GM21447 (cell line): ENCODE measurements around the gene MLIP.
"Not testable (repeated sequence)": the region's sequence is repeated elsewhere in the genome, so short reads cannot be mapped to it uniquely, and the experiment has no call there.

ENCODE experiments used
- ATAC-seq: cut with Tn5 transposase; IDR thresholded peaks from one replicate; pipeline ENCODE4 v1.9.1; 2021; ENCODE audit not compliant: unreplicated experiment

MLIP gene, protein sequence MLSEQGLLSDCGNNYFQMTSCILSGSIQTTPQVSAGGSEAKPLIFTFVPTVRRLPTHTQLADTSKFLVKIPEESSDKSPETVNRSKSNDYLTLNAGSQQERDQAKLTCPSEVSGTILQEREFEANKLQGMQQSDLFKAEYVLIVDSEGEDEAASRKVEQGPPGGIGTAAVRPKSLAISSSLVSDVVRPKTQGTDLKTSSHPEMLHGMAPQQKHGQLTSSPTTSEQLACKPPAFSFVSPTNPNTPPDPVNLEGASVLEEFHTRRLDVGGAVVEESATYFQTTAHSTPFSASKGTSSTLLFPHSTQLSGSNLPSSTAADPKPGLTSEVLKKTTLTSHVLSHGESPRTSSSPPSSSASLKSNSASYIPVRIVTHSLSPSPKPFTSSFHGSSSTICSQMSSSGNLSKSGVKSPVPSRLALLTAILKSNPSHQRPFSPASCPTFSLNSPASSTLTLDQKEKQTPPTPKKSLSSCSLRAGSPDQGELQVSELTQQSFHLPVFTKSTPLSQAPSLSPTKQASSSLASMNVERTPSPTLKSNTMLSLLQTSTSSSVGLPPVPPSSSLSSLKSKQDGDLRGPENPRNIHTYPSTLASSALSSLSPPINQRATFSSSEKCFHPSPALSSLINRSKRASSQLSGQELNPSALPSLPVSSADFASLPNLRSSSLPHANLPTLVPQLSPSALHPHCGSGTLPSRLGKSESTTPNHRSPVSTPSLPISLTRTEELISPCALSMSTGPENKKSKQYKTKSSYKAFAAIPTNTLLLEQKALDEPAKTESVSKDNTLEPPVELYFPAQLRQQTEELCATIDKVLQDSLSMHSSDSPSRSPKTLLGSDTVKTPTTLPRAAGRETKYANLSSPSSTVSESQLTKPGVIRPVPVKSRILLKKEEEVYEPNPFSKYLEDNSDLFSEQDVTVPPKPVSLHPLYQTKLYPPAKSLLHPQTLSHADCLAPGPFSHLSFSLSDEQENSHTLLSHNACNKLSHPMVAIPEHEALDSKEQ

DNA sequence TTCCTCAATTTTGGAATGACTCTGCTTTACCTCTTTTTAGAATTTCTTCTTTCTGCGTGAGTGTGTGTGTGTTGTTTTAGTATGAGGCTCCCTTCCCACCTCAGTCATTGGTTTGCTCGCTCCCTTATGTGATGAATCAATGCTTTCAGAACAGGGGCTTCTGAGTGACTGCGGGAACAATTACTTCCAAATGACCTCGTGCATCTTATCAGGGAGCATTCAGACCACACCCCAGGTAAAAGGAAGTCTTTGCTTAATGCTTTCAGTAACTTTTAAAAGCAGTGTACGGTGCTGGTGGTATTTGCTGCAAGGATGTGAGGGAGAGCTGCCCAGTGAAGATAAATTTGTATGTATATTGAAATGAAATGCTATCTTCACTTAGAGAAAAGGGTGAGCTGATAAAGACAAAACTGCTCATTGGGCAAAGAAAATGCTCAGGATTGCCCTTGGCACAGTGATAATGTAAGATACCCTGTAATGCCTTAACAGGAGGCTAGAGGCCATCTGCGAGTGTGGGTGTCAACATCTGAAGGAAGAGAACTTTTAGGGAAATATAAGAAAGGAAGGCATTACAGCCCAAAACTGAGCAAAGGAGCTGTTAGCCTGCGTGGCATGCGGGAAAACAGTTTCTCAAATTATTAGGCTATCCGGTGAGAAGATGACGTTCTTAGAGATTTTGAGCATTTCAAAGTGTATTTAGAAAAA lies at the start of gene MLIP:
TSS of gene MLIP (plus strand) at position 103 of the 705 bp plus-strand sequence. CDS start at position 140, 37 bp downstream.
- no peak for ATAC-seq

DNA sequence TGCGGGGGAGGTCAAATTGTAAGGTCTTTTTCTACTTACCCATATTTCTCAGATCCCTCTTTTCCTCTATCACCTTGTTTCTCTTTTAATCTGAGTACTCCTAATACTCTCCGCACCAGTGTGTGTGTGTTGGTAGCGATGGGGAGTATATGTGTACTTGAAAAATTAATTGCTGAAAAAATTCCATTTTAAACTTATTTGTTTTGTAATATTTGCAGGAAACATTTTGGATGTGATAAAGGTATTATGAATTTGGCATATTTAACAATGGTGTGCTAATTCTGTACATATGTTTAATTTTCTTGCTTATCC lies 48.1 kb upstream of the MLIP start:
- no peak for ATAC-seq

DNA sequence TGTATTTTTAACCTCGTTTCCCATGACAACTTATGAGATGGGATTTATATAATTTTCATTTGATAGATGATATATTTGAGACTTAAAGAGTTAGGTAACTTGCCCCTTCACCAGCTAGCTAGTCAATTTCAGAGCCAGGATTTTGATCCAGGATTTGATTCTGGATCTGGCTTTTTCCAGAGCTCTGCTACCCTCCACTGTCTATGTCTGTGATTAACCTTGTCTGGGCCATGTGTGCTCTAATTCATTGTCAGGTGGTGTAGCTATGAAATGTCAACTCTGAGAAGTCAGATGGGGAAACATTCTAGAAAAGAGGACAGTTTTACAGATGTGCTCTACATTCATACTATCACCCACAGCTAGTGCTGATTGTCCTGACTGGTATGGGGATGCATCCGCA lies 42.5 kb upstream of the MLIP start:
- no peak for ATAC-seq

DNA sequence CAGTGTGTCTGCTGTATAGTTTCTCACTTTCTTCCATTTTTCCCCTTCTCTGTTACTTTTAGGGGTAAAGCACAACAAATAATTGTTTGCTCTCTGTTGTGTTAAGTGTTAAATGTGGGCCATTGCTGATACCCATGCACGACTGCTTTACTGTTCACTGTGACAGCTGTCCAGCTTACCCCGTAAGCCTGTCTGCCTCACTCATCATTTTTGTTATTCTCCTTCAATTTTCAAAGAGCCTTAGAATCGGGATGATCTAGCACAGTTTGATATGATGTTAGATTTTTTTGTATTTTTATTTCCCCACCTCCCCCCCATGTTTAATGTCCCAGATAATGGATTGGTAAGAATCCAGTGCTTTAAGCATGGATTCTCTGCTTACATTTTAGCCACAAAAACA lies 41.2 kb upstream of the MLIP start:
- ATAC-seq, result no peak

DNA sequence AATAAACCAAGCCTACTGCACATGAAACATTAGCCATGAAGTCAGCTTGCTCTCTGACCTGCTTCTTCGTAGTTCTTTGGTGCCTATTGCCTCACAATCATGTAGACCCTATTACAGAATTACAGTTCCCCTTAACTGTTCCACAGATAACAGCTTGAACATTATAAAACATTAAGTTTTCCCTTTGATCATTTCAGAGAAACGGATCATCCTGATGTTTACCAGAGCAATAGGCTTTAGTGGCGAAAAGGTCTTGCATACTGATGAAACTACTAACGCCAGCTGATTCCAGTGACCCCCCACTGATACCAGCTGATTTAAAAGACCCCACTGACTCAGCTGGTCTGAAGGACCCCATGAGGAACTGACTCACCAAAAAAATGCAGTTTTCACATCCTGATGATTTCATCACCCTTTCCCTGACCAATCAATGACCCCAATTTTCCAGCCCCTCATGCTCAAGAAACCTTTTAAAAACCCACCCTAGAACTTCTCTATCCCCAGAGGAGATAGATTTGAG lies 39.4 kb upstream of the MLIP start:
- ATAC-seq, result no peak

DNA sequence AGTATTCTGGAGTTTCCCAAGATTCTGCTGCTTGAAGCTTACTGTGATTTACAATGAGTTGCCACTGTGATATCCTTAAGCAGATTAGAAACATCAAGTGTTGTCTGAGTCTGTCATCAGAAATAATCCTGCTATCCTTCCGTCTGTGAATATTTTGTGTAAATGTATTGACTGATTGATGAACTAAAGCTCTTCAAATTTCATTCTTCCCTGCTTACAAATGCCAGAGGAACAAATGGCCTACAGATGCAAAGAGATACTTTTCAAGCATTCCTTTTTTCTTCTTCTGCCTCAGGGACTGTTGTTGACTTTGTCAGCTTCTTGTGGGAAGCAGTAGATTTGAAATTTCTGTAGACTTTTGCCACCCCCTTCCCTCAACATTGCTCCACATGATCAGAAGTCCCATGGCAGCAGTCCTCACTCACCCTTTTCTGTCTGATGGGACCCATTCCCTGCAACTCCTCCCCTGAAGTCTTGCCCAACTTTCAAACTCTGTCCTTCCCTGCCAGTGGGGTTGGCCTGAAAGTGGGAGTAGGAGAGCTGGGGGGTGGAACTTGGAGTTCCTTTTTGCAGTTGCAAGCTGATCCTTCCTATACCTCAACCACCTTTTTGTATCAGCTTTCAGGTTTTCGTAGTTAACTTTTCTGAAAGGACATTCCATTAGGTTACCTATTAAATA lies 38.5 kb upstream of the MLIP start:
- no peak for ATAC-seq

DNA sequence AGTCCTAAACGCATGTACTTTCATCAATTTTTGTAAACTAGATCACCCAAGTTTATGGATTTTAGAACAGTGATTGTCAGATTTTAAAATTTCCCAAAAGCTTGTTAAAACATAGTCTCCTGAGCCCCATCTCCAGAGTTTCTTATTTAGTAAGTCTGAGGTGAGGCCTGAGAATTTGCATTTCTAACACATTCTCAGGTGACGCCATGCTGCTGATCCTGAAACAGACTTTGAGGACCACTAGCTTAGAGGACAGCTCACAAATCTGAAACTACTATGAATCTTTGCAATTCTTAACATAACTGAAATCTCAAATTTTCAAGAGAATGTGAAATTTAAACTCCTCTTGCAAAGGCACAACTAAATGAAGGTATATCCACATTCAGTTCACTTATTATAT lies 37.8 kb upstream of the MLIP start:
- ATAC-seq, result no peak

DNA sequence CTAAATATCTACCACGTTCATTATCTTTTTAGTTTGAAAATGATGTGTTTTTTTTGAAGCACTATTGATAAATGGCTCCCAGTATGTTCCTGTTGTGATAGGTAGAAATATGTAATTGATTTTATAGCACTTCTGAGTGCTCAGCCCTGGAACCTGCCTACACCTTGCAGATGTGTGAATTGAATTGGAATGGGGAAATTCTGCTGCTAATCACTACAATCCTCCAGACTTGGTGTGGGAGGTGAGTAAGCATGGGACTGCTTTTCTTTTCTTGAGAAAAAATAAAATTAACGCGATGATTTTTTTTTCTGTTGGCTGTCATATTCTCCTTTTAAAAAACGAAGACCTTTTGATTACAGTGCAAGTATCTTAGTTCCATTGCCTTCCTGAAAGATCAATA lies 37.1 kb upstream of the MLIP start:
- ATAC-seq, result no peak

DNA sequence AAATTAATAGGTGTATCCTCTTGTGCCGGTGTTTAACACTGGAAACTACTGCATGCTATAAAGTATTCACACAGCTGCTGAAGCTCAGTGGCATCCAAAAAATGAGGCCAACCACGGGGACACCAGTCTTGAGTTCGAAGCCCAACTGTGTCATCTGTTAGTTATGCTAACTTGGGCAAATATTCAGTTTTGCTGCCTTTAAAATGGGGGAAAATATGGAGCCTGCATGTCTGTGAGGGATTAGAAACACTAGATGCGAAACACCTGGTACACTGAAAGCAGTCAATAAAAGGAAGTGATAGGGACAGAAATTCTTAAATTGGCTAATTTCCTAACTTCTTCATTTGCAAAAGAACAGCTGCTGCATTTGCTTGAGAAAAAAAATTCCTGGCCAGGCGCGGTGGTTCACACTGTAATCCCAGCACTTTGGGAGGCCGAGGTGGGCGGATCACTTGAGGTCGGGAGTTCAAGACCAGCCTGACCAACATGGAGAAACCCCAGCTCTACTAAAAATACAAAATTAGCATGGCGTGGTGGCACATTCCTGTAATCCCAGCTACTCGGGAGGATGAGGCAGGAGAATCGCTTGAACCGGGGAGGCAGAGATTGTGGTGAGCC lies 36.6 kb upstream of the MLIP start:
- no peak for ATAC-seq

DNA sequence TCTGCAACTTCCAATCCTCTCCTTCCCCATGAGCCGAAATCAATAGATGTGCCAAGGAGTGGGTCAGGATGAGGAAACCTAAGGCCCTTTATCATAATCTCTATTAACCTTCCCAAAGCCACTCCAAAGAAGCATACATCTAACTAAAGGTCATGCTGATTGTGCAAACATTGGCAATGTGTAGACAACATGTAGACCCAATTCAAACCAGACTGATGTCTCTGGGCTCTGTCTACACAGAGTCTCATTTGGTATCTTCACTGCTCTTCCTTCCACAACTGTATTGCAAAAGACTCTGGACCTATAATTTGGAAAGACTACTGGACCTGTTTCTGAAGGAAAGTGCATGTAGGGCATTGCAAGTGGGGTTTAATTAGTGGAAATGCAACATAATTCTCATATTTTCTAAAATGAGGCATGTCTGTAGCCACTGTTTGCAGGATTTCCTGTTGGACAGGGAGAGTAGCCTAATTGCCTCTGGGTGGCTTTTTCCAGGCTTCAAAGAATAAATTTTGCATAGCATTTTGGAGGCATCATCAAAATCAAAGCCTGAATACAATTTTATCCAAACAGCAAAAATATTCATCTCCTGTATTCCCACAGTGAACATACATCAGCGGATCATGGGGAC lies 35.0 kb upstream of the MLIP start:
- ATAC-seq, result no peak

DNA sequence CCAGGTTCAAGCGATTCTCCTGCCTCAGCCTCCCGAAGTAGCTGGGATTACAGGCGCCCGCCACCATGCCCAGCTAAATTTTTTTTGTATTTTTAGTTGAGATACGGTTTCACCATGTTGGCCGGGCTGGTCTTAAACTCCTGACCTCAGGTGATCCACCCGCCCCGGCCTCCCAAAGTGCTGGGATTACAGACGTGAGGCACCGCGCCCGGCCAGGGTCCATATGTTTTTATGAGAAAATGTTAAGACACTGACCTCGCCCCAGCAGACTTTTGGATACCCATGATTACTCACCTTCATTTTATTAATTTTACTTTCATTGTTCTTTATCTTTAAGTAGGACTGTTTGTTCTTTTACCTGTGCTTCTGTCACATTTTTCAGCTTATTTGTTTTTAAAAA lies 29.7 kb upstream of the MLIP start:
- ATAC-seq, result not testable (repeated sequence)

DNA sequence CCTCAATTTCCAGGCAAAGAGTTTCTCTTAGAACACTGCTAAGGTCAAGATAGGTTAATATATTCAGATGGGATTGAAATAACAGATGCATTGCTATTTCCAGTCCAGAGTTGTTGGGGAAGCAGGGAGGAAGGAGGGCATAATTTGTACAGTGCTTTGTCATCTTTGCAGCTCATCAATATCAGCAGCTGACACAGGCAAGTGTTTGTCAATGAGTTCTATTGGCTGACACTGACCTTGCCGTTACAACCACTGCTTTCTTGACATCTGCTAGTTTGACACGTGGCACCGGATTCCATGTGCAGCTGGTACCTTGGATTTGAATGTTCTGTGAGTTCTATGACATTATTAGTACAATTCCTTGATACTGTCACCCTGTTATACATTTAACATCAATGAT lies 28.0 kb upstream of the MLIP start:
- ATAC-seq, result no peak

DNA sequence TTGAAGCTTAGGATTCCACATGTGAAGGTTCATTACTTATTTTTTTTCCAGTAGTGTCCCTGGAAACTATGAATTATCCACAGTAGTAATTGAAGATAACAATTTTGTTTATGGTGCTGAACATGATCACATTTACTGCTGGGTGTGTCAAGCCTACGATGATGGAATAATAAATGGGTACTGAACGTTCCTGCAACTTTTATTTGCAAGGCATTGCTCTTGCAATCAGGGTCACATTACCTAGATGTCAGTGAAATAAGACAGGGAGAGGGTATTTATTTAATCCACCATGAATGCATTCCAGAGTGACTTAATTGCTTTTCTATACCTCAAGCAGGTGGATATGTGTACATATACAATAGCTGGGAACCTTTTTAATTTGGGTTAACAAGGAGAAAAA lies 27.0 kb upstream of the MLIP start:
- ATAC-seq, result no peak

DNA sequence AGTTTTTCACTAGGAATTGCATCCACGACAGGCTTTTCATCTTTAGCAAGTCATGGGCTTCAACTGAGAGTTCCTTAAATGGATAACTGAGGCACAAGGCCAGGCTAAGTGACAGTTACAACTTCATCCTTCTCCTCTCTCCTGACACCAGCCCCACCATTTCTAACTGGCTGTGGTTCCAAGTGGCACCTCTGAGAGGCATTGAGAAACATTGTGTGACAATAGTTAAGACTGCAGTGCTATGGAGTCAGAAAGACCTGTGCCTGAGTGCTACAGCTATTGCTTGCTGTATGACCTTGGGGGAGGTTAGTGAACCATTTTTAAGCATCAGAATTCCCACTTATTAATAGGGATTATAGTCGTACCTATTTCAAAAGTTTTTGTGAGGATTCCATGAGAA lies 26.2 kb upstream of the MLIP start:
- no peak for ATAC-seq

DNA sequence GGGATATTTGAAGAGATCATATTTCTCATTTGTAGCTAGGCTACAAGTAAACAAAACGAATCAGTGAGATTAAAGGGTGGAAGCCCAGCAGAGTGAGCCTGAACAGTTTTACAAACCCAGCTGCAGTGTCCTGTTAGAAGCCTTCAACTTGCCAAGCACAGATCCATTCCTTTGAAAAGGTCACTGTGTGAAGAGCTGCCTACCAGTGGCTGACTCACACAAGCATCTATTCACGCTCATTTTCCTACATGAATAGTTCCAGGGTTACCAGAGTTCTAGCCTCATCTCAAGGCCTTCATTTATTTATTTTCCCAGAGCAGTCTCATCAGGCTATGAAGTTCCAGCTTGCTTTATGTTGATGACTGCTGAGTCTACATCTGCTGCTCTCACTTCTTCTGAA lies 25.7 kb upstream of the MLIP start:
- no peak for ATAC-seq

DNA sequence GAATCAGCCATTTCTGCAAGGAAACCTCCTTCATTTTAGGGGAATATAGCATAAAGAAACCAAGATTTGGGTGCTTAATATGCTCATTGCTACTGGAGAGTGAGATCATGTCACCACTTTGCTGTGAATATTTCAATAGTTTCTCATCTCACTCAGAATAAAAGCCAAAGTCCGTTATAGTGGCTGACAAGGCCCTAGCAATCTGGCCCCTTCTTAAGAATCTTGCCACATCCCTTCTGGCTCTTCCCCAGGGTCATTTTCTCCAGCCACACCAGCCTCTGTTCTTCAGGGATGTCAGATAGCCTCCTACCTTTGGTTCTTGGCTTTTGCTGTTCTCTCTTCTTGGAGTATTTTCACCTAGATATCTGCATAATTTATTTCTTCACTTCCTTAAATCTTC lies 24.8 kb upstream of the MLIP start:
- ATAC-seq, result no peak

DNA sequence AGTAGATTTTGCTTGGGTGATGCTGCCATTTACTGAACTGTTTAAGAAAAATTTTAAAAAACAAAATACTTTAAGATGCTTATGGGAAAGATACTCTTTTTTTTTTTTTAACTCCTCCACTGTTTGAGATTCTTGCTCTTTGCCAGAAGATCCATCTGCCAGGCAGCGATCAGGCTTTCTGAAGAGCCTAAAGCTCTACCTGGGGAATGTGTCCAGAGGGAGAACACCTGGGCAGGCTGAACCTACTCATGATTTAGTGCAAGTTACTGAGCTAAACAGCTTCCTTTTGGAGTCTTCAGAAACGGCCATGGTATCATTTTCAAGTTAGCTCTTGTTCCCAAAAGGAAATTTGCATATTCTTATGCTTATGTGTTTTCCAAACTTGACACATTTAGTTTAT lies 23.5 kb upstream of the MLIP start:
- no peak for ATAC-seq

DNA sequence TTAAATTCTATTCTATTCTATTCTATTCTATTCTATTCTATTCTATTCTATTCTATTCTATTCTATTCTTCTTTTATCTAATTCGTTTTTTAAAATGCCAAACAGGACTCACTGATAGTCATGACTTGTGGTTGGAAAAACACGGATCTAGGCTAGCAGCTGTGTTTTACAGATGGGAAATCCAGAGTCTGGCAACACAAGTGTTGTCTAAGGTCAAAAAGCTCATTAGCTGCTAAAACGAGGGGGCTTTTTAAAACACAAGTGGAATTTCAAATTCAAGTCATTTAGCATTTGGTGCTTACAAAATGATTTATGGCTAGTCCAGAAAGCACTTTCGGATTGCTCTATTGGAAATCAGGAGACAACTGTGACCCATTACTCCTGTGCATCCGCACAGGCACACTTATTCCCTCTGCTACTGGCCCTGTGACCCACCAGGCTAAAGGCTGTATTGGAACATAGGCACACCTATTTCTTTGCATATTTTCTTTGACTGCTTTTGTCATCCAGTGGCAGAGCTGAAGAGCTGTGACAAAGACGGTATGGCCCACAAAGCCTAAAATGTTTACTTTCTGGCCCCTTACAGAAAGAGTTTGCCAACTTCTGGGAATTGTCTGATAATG lies 17.8 kb upstream of the MLIP start:
- ATAC-seq, result no peak

DNA sequence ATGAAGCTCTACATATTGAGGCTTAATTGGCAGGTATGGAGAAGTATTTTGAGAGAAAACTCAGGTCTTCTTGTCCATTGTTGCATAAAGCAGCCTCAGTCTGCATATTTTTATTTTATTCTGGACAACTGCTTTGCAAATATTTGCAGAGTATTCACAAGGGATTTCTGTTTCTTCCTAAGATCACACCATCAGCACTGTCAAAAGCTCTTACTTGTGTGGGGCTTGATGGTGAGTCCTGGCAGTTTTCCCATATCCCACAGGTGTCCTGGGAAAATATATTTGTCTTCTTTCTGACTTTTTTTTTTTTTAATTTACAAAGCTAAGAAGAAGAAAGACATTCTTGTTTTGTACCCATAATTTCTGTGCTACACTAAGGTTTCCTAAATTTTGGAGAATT lies 16.9 kb upstream of the MLIP start:
- ATAC-seq, result no peak
